Pancreas (tissue), 10 donors: ENCODE data around the gene GSG1L. TPM values are rescaled to one million over a fixed set of nuclear protein-coding genes. Genes with fewer than 3 reads are reported as not detected.

Source experiments
- ATAC-seq, 4 donors: fragments of 200-7000 bp; cut with Tn5 transposase; one replicate each; pipeline versions ENCODE4 v1.8.0 to v1.9.1; 2020; ENCODE audit warnings: mild to moderate bottlenecking in 4 of 4, moderate library complexity in 4 of 4
- DNase-seq, 6 donors: peaks; one replicate each; pipeline ENCODE4 v3.0.0-alpha.2; 2020
- FAIRE-seq: peaks from 2 replicates; lab custom pipeline; 2012; peaks lifted over from hg19 to GRCh38; lab: Jason Lieb, UNC
- H3K27ac ChIP-seq, 4 donors: fragments of 200-600 bp; sonication (generic); 1 replicate in 3 of 4; 2 replicates in 1 of 4; pipeline versions ENCODE4 v1.5.0 to v1.8.0; 2020
- H3K27me3 ChIP-seq, 4 donors: fragments of 200-600 bp; one replicate each; pipeline ENCODE4 v1.8.0; 2021
- H3K36me3 ChIP-seq, 3 donors: fragments of 200-600 bp; sonication (generic) in 1 of 3; one replicate each; pipeline versions ENCODE4 v1.5.0 to v1.8.0; 2020 to 2021
- H3K4me1 ChIP-seq, 3 donors: fragments of 200-600 bp; one replicate each; pipeline ENCODE4 v1.8.0; 2021
- H3K4me3 ChIP-seq, 4 donors: fragments of 200-600 bp; sonication (generic) in 2 of 4; one replicate each; pipeline versions ENCODE4 v1.5.0 to v1.8.0; 2020 to 2021
- H3K9me3 ChIP-seq, 4 donors: fragments of 200-600 bp; one replicate each; pipeline ENCODE4 v1.8.0; 2021
- WGBS, 2 donors: extraction: QIAGEN DNeasy Blood & Tissue Kit; methylation state at CpG; one replicate each; pipeline ENCODE4 v1.1.7; 2013; 5-methylcytosine and 5-hydroxymethylcytosine counted together
- intact Hi-C, 3 donors: fragments of 100-400 bp; cut with DNase I; formaldehyde crosslinking; loops; one replicate each; pipeline versions ENCODE4 v1.11.1 to v1.14.2; 2022
- polyA plus RNA-seq, 2 donors: library from polyadenylated mRNA; stranded (reverse); fragments of 200-250 nt; gene quantifications; one replicate each; pipeline ENCODE4 v1.2.3, GENCODE V29; 2013
- total RNA-seq, 6 donors: library from RNA; stranded (reverse); fragmentation: NEBNext Ultra II Directional in 4 of 6; extraction: Animal tissue kit (Norgen Biotek cat#: 25700) in 4 of 6; gene quantifications; one replicate each; pipeline versions ENCODE4 v1.2.1 to v1.2.4, GENCODE V29; 2021 to 2023
- TF ChIP-seq, protein P1 (sequence below), 4 donors: fragments of 200-600 bp; sonication (generic) in 3 of 4; IDR thresholded peaks; one replicate each; pipeline versions ENCODE4 v1.5.0 to v1.8.0; 2021; ENCODE audit warnings: antibody characterized with exemption in 4 of 4
- donor health status: healthy with polysubstance abuse.
- donor health status: DM: no; HTN: no; CAD: no; lungs with moderate emphysema.
- donor health status: DM: no; HTN: no; CAD: no.
- donor health status: control.
- donor health status: control.
- donor health status: Bipolar disorder and iron deficiency.
- donor health status: DM: yes; HTN: yes; CAD: no.
- donor health status: DM: no; HTN: no; CAD: no.
- donor health status: DM: no; HTN: no; CAD: no.
- donor health status: DM: yes; HTN: yes; CAD: no.

Gene GSG1L
- total and polyA plus RNA-seq, 8 donors = 0.02 to 0.12 TPM; not detected in 6

DNA sequence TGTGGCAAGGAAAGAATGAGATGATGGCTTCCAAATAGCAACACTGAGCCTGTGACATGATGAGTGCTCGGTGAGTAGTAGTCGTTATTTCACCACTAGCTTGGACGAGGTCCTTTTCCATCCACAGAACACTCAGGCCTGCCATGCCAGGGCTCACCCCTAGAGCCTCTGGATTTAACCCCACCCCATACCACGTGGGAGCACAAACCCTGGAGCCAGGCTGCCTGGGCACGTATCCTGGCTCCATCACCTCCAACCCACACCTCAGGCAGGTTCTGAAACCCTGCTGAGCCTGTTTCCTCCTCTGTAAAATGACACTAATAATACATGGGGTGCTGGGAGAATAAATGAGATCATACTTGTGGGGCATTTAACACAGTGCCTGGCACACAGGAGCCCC is 321.2 kb downstream of the GSG1L start:
- DNase-seq (no peak), ATAC-seq (no peak), FAIRE-seq (no peak)
- Histone ChIP-seq H3K4me3 (no peak overlapping the region), H3K27me3 (no peaks in the 10 kb centered on the region), H3K9me3 (no peaks in the 10 kb centered on the region), H3K27ac (no peak overlapping the region), H3K4me1 (no peaks in the 10 kb centered on the region), H3K36me3 (no peaks in the 10 kb centered on the region)
- TF ChIP-seq, protein P1, sequence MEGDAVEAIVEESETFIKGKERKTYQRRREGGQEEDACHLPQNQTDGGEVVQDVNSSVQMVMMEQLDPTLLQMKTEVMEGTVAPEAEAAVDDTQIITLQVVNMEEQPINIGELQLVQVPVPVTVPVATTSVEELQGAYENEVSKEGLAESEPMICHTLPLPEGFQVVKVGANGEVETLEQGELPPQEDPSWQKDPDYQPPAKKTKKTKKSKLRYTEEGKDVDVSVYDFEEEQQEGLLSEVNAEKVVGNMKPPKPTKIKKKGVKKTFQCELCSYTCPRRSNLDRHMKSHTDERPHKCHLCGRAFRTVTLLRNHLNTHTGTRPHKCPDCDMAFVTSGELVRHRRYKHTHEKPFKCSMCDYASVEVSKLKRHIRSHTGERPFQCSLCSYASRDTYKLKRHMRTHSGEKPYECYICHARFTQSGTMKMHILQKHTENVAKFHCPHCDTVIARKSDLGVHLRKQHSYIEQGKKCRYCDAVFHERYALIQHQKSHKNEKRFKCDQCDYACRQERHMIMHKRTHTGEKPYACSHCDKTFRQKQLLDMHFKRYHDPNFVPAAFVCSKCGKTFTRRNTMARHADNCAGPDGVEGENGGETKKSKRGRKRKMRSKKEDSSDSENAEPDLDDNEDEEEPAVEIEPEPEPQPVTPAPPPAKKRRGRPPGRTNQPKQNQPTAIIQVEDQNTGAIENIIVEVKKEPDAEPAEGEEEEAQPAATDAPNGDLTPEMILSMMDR (IDR thresholded peaks at IDR 0.05) = no peak
- 88 to 95% methylated on average over 5 of the region's 5 CpGs for WGBS, 2 donors
- intact Hi-C loops = no loop called here

DNA sequence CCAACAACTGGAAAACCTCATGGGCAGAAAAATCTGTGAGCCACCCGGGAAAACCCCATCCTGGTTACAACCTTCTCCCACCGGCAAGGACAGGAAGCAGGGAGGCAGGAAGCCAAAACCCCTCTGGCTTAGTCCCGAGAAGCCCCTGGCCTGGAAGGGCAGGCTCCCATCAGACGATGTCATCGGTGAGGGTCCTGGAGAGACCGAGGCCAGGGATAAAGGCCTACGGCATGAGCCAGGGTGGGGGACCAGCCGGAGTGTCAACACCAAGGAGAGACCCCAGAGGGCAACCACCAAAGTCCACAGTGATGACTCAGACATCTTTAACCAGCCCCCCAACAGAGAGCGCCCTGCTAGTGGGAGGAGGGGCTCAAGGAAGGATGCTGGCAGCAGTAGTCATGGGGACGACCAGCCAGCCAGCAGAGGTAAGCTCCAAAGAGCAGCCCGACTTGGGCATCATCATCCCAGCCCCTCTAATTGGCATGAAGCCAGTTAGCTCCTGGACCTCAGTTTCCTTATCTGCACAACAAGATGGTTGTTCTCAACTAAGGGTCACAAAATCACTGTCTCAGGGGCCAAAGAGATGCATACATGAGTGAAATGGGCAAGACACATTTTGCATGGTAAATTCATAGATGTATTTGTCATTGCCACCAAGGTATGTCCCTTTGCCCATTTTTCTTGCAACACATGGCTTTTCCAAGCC is 322.9 kb downstream of the GSG1L start:
- Histone ChIP-seq H3K27ac (no peak overlapping the region), H3K36me3 (no peaks in the 10 kb centered on the region), H3K4me1 (no peaks in the 10 kb centered on the region), H3K9me3 (no peaks in the 10 kb centered on the region), H3K27me3 (no peaks in the 10 kb centered on the region), H3K4me3 (no peak overlapping the region)
- no peak for DNase-seq
- WGBS, 2 donors = 91 to 92% methylated on average over 11 of the region's 11 CpGs
- no peak for ATAC-seq
- TF ChIP-seq, protein P1 (IDR thresholded peaks at IDR 0.05) = no peak
- no peak for FAIRE-seq
- intact Hi-C loops = no loop called here

DNA sequence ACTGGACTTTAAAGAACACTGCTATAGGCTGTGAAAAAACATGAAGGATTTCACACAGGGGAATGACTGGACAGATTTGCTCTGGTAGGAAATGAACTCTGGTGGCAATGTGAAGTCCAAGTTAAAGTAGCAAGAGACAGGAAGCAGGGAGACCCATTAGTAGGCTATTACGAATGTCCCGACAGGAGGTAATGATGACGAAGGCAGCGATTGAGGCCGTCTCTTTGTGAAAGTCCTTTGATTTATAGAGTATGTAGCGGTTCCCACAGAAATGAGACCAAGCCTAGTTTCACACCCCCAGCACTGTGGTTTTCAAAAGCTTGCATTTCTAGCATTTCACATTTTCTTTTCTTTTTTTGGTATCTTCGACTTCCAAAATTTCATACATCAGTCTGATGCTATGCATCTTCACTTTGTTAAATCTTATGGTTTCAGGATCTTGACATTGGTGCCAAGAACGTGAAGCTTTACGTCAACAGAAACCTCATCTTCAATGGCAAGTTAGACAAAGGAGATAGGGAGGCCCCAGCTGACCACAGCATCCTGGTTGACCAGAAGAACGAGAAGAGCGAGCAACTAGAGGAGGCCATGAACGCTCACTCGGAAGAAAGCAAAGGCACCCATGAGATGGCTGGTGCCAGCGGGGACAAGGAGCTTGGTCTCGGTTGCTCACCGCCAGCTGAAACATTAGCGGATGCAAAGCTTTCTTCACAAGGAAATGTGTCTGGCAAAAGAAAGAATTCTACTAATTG is 323.7 kb downstream of the GSG1L start:
- DNase-seq (no peak), FAIRE-seq (no peak), ATAC-seq (no peak)
- intact Hi-C loops = no loop called here
- Histone ChIP-seq H3K4me3 (no peak overlapping the region), H3K9me3 (no peaks in the 10 kb centered on the region), H3K27ac (no peak overlapping the region), H3K27me3 (no peaks in the 10 kb centered on the region), H3K36me3 (no peaks in the 10 kb centered on the region), H3K4me1 (no peaks in the 10 kb centered on the region)
- WGBS, 2 donors = 91 to 93% methylated on average over 17 of the region's 17 CpGs
- TF ChIP-seq, protein P1 (IDR thresholded peaks at IDR 0.05) = no peak

DNA sequence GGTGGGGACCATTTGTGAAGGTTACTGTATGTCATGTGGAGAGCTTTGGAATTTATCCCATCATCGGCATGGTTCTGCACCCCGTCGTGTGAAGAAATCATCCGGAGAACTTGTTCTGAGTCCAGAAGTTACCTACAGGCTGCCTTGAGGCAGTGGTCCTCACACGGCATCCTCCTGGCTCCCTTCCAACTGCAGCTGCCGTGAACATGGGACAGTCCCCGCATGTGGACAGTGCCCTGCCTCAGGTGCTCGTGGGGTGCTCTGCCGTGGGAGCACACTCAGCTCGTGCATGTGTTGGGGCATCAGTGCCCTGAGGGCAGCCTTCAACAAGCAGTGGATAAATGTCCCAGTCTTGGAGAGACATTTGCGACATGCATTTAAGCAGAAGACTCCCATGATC is 324.9 kb downstream of the GSG1L start:
- WGBS, 2 donors = 88 to 90% methylated on average over 11 of the region's 11 CpGs
- no peak for ATAC-seq
- Histone ChIP-seq H3K36me3 (no peaks in the 10 kb centered on the region), H3K4me1 (no peaks in the 10 kb centered on the region), H3K4me3 (no peak overlapping the region), H3K27me3 (no peaks in the 10 kb centered on the region), H3K9me3 (no peaks in the 10 kb centered on the region), H3K27ac (no peak overlapping the region)
- no peak for FAIRE-seq
- TF ChIP-seq, protein P1 (IDR thresholded peaks at IDR 0.05) = no peak
- intact Hi-C loops = no loop called here
- DNase-seq = no peak

Other genes starting within 250 kb of the GSG1L start
- 10 to 100 TPM; 32.6 to 46.5 (median 36.4) TPM for gene XPO6, start 148.3 kb upstream of the GSG1L start, total RNA-seq
- 10 to 100 TPM; 66.6 to 73.6 TPM for gene XPO6, start 148.3 kb upstream of the GSG1L start, polyA plus RNA-seq
- gene SBK1, start 228.8 kb upstream of the GSG1L start, total RNA-seq = 1 to 10 TPM; 1.3 to 4.0 (median 1.6) TPM
- 1 to 10 TPM in 1 of 2 donors, under 1 TPM in 1; 0.96 to 1.4 TPM for gene SBK1, start 228.8 kb upstream of the GSG1L start, polyA plus RNA-seq